SK-N-MC (cell line): ENCODE data around the gene TRIM52.

Experiments
- EZH2 ChIP-seq: fragments of 200-600 bp; sonication (generic); IDR thresholded peaks from one replicate; pipeline ENCODE4 v1.6.1; 2017; ENCODE audit warnings: antibody characterized with exemption
- POLR2AphosphoS5 ChIP-seq: IDR thresholded peaks from 2 replicates; pipeline ENCODE4 v1.6.1; 2012; ENCODE audit warnings: mild to moderate bottlenecking, low read depth, low read length, borderline replicate concordance

- TF ChIP-seq EZH2 (no peak), POLR2AphosphoS5 (no peak; the same call in 1 of the 2 replicates)
Observed at GRCh38 chr5:181241393-181241975, 19.5 kb downstream of the TRIM52 start.
